ENCODE data around the gene STON2. TPM values are rescaled to one million over a fixed set of nuclear protein-coding genes. Genes with fewer than 3 reads are reported as not detected.

STON2 gene
- polyA plus RNA-seq, 2 of the 4 experiments (the other 2 are of a cell fraction), result 0.53 to 1.3 TPM

- Histone ChIP-seq H3K4me3 (peak overlapping the region; percentile 45), H3K4me2 (peak overlapping the region; percentile 94), H3K27ac (peak overlapping the region; percentile 74 to 78), H3K4me1 (peaks cover 9% of the 10 kb centered on the region), H3K9me3 (no peaks in the 10 kb centered on the region)
- ATAC-seq, result peak; percentile 96 to 98
- no peak for FAIRE-seq
- CTCF ChIA-PET, result no interaction called here
- 7% methylated on average over 11 of the region's 11 CpGs for WGBS (ENCODE audit: missing lambda C conversion rate)
- peak; percentile 69 to 71 for DNase-seq (ENCODE audit: low read depth in 1 of 2, low spot score in 1 of 2)
- POLR2A ChIA-PET, result interaction anchor here (1.0 kb wide), 1 partner anchor 103 kb away, joined by 4 read pairs; the partner anchor contains the start of gene GTF2A1
- TF ChIP-seq FOSB (CRISPR knock-in tag; IDR thresholded peaks at IDR 0.05), result no peak
- peak; percentile 33 for TF ChIP-seq POLR2A (IDR thresholded peaks at IDR 0.05; ENCODE audit: low read length)
- TF ChIP-seq ELK1 (IDR thresholded peaks at IDR 0.05; ENCODE audit: low read depth, low read length), result no peak
- TF ChIP-seq EHMT2 (IDR thresholded peaks at IDR 0.05; ENCODE audit: low read depth), result no peak
These were observed 76.1 kb downstream of the STON2 start for GRCh38 chr14:81324011-81324410.

DNA sequence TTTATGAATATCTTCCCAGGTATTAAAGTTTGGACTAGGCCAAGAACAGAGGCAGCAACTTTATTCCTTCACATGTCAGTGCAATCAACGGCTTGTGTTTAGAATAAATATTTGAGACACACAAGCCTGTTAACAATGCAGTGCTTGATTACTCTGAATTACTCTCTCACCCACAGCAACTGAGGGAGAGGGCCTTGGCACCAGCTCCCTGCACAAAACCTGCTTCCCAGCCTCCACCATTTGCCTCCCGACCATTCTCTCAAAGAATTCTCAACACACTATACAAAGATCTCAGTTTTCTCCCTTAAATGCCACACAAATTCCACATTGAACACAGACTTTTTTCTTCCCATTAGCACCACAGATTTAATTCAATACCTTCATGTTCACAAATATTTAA lies 77.0 kb downstream of the STON2 start:
- Histone ChIP-seq H3K4me1 (peaks cover 9% of the 10 kb centered on the region), H3K27ac (no peak overlapping the region), H3K4me3 (no peak overlapping the region), H3K9me3 (no peaks in the 10 kb centered on the region), H3K4me2 (peak overlapping the region; percentile 94)
- DNase-seq (ENCODE audit: low read depth in 1 of 2, low spot score in 1 of 2), result no peak
- POLR2A ChIA-PET, result no interaction called here
- FAIRE-seq, result no peak
- 71% methylated on average over 2 of the region's 2 CpGs for WGBS (ENCODE audit: missing lambda C conversion rate)
- CTCF ChIA-PET, result no interaction called here
- TF ChIP-seq PHF8 (IDR thresholded peaks at IDR 0.05; ENCODE audit: borderline replicate concordance, low read depth), result no peak
- no peak for TF ChIP-seq RAD21 (conservative IDR thresholded peaks at IDR 0.05 in 1 of 2, IDR thresholded peaks at IDR 0.05 in 1 of 2)
- no peak for TF ChIP-seq NR3C1 (IDR thresholded peaks at IDR 0.05)
- no peak for TF ChIP-seq MYC (IDR thresholded peaks at IDR 0.05; ENCODE audit: borderline replicate concordance, low read length)
- no peak for TF ChIP-seq ZNF302 (CRISPR knock-in tag; IDR thresholded peaks at IDR 0.05)
- no peak for TF ChIP-seq HMGXB4 (CRISPR knock-in tag; IDR thresholded peaks at IDR 0.05; ENCODE audit: borderline replicate concordance)
- ATAC-seq, result no peak

DNA sequence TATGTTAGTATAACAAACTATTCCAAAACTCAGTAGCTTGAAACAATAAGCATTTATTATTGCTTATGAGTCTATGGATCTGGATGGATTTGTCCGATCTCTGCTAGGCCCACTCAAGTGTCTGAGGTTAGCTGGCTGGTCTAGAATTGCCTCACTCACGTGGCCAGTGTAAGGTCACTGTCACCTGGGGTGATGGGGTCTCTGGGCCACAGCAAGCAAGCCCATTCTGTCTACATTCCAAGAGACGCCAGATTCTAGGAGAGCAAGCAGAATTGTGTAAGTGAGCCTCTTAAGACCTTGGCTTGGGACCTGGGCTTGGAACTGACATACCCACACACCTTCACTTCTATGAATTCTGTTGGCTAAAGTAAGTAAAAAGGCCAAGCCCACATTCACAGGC lies 80.2 kb downstream of the STON2 start:
- ChIA-PET CTCF (interaction anchor here (1.2 kb wide), 1 partner anchor 45 kb away, joined by 3 read pairs; no protein-coding TSS in a partner anchor), POLR2A (no interaction called here)
- no peak for ATAC-seq
- Histone ChIP-seq H3K4me3 (no peak overlapping the region), H3K9me3 (no peaks in the 10 kb centered on the region), H3K27ac (no peak overlapping the region), H3K4me2 (no peak overlapping the region), H3K4me1 (peaks cover 9% of the 10 kb centered on the region)
- no peak for FAIRE-seq
- TF ChIP-seq PHF8 (IDR thresholded peaks at IDR 0.05; ENCODE audit: borderline replicate concordance, low read depth), result no peak
- TF ChIP-seq FOSB (CRISPR knock-in tag; IDR thresholded peaks at IDR 0.05), result no peak
- no peak for TF ChIP-seq HOXB13 (CRISPR knock-in tag; IDR thresholded peaks at IDR 0.05; ENCODE audit: low read depth)
- no peak for TF ChIP-seq KDM1A (IDR thresholded peaks at IDR 0.05; ENCODE audit: low read depth)
- TF ChIP-seq JUN (IDR thresholded peaks at IDR 0.05), result no peak
- TF ChIP-seq RCOR1 (IDR thresholded peaks at IDR 0.05; ENCODE audit: low read depth, low read length), result no peak
- TF ChIP-seq, protein P1, sequence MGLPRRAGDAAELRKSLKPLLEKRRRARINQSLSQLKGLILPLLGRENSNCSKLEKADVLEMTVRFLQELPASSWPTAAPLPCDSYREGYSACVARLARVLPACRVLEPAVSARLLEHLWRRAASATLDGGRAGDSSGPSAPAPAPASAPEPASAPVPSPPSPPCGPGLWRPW (IDR thresholded peaks at IDR 0.05), result no peak
- no peak for TF ChIP-seq TFCP2L1 (CRISPR knock-in tag; IDR thresholded peaks at IDR 0.05)
- TF ChIP-seq REST (IDR thresholded peaks at IDR 0.05), result no peak
- TF ChIP-seq EHF (CRISPR knock-in tag; IDR thresholded peaks at IDR 0.05), result no peak
- no peak for DNase-seq (ENCODE audit: low read depth in 1 of 2, low spot score in 1 of 2)
- 63% methylated on average over 3 of the region's 3 CpGs for WGBS (ENCODE audit: missing lambda C conversion rate)

Measured in A549 (cell line).